Esophagus muscularis mucosa (tissue), 4 donors: ENCODE data around the gene MMP23B. TPM values are rescaled to one million over a fixed set of nuclear protein-coding genes. Genes with fewer than 3 reads are reported as not detected.

Experiments used
- DNase-seq: peaks from one replicate; pipeline ENCODE4 v3.0.0-alpha.2; 2017; ENCODE audit errors: extremely low spot score
- H3K27ac ChIP-seq, 4 donors: fragments of 200-600 bp; sonication (generic); replicated peaks in 1 of 4; 1 replicate in 3 of 4; 2 replicates in 1 of 4; pipeline ENCODE4 v1.5.1; 2016 to 2019; ENCODE audit warnings: mild to moderate bottlenecking in 1 of 4
- H3K27me3 ChIP-seq, 4 donors: fragments of 200-600 bp; sonication (generic); one replicate each; pipeline versions ENCODE4 v1.5.1 to v1.6.0; 2016 to 2019
- H3K36me3 ChIP-seq, 4 donors: fragments of 200-600 bp; sonication (generic); one replicate each; pipeline ENCODE4 v1.5.1; 2016 to 2019
- H3K4me1 ChIP-seq, 4 donors: fragments of 200-600 bp; sonication (generic); one replicate each; pipeline ENCODE4 v1.5.1; 2016 to 2019
- H3K4me3 ChIP-seq, 4 donors: fragments of 200-600 bp; sonication (generic); 1 replicate in 2 of 4; 2 replicates in 2 of 4; pipeline ENCODE4 v1.5.1; 2016 to 2019; ENCODE audit warnings: mild to moderate bottlenecking in 4 of 4, moderate library complexity in 1 of 4
- H3K9me3 ChIP-seq, 4 donors: fragments of 200-600 bp; sonication (generic); 1 replicate in 3 of 4; 2 replicates in 1 of 4; pipeline ENCODE4 v1.5.1; 2016 to 2019
- EP300 ChIP-seq: sonication (generic); formaldehyde crosslinking; IDR thresholded peaks from one replicate; pipeline ENCODE4 v1.6.1; 2017; ENCODE audit warnings: antibody characterized with exemption
- POLR2A ChIP-seq: fragments of 450-650 bp; IDR thresholded peaks from one replicate; pipeline ENCODE4 v1.6.1; 2017; ENCODE audit warnings: antibody characterized with exemption, moderate library complexity, mild to moderate bottlenecking, low read depth
- POLR2AphosphoS5 ChIP-seq, 2 donors: sonication (generic); formaldehyde crosslinking; IDR thresholded peaks; one replicate each; pipeline ENCODE4 v1.6.1; 2017; ENCODE audit warnings: antibody characterized with exemption in 2 of 2
- WGBS: methylation state at CpG from one replicate; pipeline ENCODE4 v1.1.5; 2018; 5-methylcytosine and 5-hydroxymethylcytosine counted together
- intact Hi-C: fragments of 100-400 bp; cut with DNase I; formaldehyde crosslinking; loops from one replicate; pipeline ENCODE4 v1.15.1; 2023
- total RNA-seq, 4 donors: library from RNA; depleted of rRNA; stranded (reverse); fragments of >200 nt; gene quantifications; one replicate each; pipeline versions ENCODE4 v1.1.0 to v1.2.1, GENCODE V29; 2016
- TF ChIP-seq, protein P1 (sequence below), 3 experiments: fragments of 200-600 bp in 2 of 3; fragments of 450-650 bp in 1 of 3; sonication (generic) in 2 of 3; IDR thresholded peaks; one replicate each; pipeline ENCODE4 v1.5.1; 2017 to 2019; ENCODE audit warnings: antibody characterized with exemption in 3 of 3, mild to moderate bottlenecking in 2 of 3, moderate library complexity in 1 of 3

MMP23B gene
- total RNA-seq, 4 donors from 2014 or later, result 3.2 to 19.5 (median 14.0) TPM

DNA sequence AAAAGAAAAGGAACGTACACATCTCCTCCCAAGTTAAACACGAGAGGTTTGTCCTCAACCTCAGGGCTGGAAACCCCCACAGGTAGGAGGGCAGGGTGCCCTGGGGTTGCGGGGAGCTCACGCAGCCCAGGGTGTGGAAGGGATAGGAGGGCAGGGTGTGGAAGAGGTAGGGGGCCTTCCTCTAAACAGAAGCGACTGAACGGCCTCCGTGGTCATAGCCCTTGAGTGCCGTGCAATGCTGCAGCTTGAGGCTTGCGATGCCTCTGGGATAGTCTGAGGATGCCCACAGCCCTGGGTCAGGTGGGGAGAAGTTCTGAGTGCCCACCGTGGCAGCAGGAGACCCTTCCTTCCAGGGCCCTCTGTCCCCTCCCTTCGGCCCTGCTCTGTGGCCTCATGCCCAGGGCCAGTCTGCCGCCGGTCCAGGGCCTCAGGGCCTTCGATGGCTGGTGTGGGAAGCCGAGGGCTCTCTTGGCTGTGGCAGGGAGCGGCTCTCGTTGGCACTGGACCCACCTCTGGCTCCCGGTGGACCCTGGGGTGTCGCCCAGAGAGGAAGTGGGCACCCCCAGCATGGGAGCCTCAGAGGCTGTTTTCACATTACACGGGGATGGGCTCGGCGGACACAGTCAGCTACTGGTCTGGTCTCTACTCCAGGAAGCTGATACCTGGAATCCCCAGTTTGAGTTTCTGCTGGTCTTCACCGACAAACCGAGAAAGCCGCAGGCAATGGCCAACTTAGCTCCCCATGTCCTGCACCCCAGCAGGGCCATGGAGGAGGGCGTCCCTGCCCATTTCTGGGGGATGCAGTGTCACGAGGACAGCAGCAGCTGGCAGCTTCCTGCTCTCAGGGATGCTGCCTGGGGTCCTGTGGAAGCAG is 33.2 kb downstream of the MMP23B start:
- intact Hi-C loops, result no loop called here
- H3K9me3 ChIP-seq, result no peaks in the 10 kb centered on the region
- no peak overlapping the region for H3K4me3 ChIP-seq
- 93% methylated on average over 25 of the region's 27 CpGs for WGBS
- no peak for TF ChIP-seq EP300
- TF ChIP-seq, protein P1, sequence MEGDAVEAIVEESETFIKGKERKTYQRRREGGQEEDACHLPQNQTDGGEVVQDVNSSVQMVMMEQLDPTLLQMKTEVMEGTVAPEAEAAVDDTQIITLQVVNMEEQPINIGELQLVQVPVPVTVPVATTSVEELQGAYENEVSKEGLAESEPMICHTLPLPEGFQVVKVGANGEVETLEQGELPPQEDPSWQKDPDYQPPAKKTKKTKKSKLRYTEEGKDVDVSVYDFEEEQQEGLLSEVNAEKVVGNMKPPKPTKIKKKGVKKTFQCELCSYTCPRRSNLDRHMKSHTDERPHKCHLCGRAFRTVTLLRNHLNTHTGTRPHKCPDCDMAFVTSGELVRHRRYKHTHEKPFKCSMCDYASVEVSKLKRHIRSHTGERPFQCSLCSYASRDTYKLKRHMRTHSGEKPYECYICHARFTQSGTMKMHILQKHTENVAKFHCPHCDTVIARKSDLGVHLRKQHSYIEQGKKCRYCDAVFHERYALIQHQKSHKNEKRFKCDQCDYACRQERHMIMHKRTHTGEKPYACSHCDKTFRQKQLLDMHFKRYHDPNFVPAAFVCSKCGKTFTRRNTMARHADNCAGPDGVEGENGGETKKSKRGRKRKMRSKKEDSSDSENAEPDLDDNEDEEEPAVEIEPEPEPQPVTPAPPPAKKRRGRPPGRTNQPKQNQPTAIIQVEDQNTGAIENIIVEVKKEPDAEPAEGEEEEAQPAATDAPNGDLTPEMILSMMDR (IDR thresholded peaks at IDR 0.05), result no peak
- no peak for TF ChIP-seq POLR2AphosphoS5 (IDR thresholded peaks at IDR 0.05)
- no peak for TF ChIP-seq POLR2A
- DNase-seq, result no peak
- H3K36me3 ChIP-seq, result peaks cover 35 to 61% (median 47%) of the 10 kb centered on the region in 4 donors
- no peaks in the 10 kb centered on the region for H3K4me1 ChIP-seq
- H3K27me3 ChIP-seq, result no peaks in the 10 kb centered on the region
- no peak overlapping the region for H3K27ac ChIP-seq

DNA sequence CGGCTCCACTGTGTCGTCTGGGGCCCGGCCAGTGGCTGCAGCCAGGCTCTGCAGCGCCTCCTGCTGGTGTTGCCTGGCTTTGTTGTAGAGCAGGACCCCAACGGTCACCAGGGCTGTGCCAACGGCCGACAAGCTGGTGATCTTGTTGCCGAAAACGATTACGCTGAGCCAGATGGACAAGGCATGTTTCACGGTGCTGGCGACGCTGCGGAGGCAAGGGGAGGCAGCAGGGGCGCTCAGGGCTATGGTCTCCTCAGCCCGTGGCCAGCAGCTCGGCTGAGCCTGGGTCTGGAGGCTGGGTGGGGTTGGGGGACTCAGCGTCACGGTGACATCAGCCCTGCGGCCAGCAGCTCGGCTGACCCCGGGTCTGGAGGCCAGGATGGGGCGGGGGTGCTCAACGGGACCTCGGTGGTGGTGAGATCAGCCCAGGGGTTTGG is 33.9 kb downstream of the MMP23B start:
- TF ChIP-seq, protein P1 (IDR thresholded peaks at IDR 0.05), result peak in 2 of 3 experiments; percentile 30 to 48
- TF ChIP-seq POLR2A, result no peak
- intact Hi-C loops, result no loop called here
- WGBS, result 78% methylated on average over 19 of the region's 25 CpGs
- DNase-seq, result no peak
- no peak overlapping the region for H3K27ac ChIP-seq
- H3K27me3 ChIP-seq, result no peaks in the 10 kb centered on the region
- H3K4me3 ChIP-seq, result no peak overlapping the region
- peaks cover 35 to 68% (median 51%) of the 10 kb centered on the region in 4 donors for H3K36me3 ChIP-seq
- no peaks in the 10 kb centered on the region for H3K4me1 ChIP-seq
- H3K9me3 ChIP-seq, result no peaks in the 10 kb centered on the region

DNA sequence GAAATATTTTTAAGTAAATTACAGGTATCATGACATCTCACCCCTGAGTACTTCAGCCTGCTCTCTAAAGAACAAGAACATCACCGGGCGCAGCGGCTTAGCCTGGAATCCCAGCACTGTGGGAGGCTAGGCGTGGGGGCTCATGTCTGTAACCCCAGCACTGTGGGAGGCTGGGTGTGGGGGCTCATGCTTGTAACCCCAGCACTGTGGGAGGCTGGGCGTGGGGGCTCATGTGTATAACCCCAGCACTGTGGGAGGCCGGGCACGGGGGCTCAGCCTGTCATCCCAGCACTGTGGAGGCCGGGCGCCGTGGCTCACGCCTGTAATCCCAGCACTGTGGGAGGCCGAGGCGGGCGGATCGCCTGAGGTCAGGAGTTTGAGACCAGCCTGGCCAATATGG is 34.6 kb downstream of the MMP23B start:
- Histone ChIP-seq H3K27ac (no peak overlapping the region), H3K27me3 (no peaks in the 10 kb centered on the region), H3K4me1 (no peaks in the 10 kb centered on the region), H3K9me3 (no peaks in the 10 kb centered on the region), H3K36me3 (peaks cover 41 to 75% (median 58%) of the 10 kb centered on the region in 4 donors), H3K4me3 (no peak overlapping the region)
- no peak for DNase-seq
- TF ChIP-seq, protein P1 (IDR thresholded peaks at IDR 0.05), result no peak
- TF ChIP-seq POLR2AphosphoS5 (IDR thresholded peaks at IDR 0.05) (no peak), EP300 (no peak)
- 94% methylated on average over 15 of the region's 15 CpGs for WGBS
- intact Hi-C loops, result no loop called here

DNA sequence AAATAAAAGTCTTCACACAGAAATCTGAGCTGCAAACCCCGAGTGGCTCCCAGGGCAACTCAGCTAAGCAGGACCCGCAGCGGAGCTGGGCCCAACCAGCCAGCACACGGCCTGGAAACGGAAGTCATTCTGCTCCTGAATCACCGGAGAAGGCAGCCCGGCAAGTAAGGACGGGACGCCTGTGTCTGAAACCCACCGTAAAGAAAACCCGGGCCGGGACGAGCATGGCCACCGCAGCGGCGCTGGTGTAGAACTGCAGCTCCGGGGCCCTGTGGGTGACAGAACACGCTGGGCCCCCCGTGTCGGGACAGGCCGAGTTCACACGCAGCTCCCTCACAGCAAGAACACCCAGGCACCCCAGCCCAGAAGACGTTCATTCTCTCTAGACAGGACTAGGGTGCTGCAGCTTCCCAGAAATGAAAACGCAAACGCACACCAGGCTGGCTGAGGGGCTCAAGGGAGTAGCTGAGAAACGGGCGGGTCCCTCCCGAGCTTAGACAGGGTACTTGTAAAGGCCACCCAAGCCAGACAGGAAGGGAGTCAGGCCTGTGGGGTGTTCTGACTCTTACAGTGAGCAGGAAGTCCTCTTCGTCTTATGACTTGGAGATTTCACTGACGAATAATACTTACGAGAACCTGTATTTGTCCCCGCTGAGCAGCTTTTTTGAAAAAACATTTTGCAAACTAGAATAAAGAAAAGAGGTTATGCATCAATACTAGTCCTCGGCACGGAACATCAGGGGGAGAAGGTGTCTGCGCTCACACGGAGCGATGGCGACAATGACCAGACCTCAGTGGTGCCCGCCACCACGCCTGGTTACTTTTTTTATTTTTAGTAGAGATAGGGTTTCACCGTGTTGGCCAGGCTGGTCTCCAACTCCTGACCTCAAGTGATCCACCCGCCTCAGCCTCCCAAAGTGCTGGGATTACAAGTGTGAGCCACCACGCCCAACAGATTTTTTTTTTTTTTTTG is 37.8 kb downstream of the MMP23B start:
- no peak for TF ChIP-seq EP300
- no peak for TF ChIP-seq POLR2A
- Histone ChIP-seq H3K4me1 (no peaks in the 10 kb centered on the region), H3K27ac (no peak overlapping the region), H3K27me3 (no peaks in the 10 kb centered on the region), H3K4me3 (no peak overlapping the region), H3K9me3 (no peaks in the 10 kb centered on the region), H3K36me3 (peaks cover 49 to 85% (median 73%) of the 10 kb centered on the region in 4 donors)
- no peak for DNase-seq
- intact Hi-C loops, result no loop called here
- WGBS, result 91% methylated on average over 43 of the region's 43 CpGs

DNA sequence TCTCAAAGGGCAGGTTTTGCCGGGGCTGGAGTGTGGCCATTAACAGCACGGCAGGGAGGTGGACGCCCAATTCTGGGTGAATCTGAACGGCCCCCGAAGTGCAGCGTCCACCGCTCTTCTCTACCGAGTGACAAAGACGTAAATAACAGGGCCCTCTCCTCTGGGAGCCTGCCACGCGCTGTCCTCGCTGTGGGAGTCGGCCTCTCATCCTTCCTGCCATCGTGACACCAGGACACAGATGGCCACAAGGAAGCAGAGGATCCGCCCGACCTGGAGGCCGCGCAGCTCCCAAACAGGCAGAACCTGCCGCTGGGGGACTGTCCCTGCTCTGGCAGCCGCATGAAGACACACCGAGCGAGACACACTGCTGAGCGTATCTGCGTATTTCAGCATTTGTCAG is 38.9 kb downstream of the MMP23B start:
- TF ChIP-seq, protein P1 (IDR thresholded peaks at IDR 0.05), result no peak
- TF ChIP-seq POLR2AphosphoS5 (IDR thresholded peaks at IDR 0.05), result no peak
- TF ChIP-seq POLR2A, result no peak
- no peak for TF ChIP-seq EP300
- WGBS, result 97% methylated on average over 24 of the region's 24 CpGs
- no peaks in the 10 kb centered on the region for H3K27me3 ChIP-seq
- intact Hi-C loops, result no loop called here
- no peaks in the 10 kb centered on the region for H3K4me1 ChIP-seq
- no peak overlapping the region for H3K4me3 ChIP-seq
- no peaks in the 10 kb centered on the region for H3K9me3 ChIP-seq
- no peak for DNase-seq
- no peak overlapping the region for H3K27ac ChIP-seq
- H3K36me3 ChIP-seq, result peaks cover 40 to 79% (median 64%) of the 10 kb centered on the region in 4 donors
